ENCODE data around the gene EMILIN3.

The EMILIN3 gene

GRCh38 chr20:41347523-41348429 is 18.8 kb downstream of the EMILIN3 start:
- no peak for DNase-seq (ENCODE audit: low read depth in 2 of 2)

- no peak for DNase-seq (ENCODE audit: low read depth in 2 of 2)
These were observed 20.9 kb downstream of the EMILIN3 start for GRCh38 chr20:41345729-41346067.

- no peak for DNase-seq (ENCODE audit: low read depth in 2 of 2)
These were observed 21.5 kb downstream of the EMILIN3 start for GRCh38 chr20:41344938-41345728.

- no peak for DNase-seq (ENCODE audit: low read depth in 2 of 2)
These were observed 22.1 kb downstream of the EMILIN3 start for GRCh38 chr20:41344477-41344876.

GRCh38 chr20:41342474-41343464 is 23.8 kb downstream of the EMILIN3 start:
- DNase-seq (ENCODE audit: low read depth in 2 of 2) = no peak

GRCh38 chr20:41340327-41341055 is 26.1 kb downstream of the EMILIN3 start, which contains the start of gene LPIN3:
LPIN3 (plus strand) TSS chr20:41340821; CDS start chr20:41345804, 4,983 bp downstream.
- DNase-seq (ENCODE audit: low read depth in 2 of 2) = peak in 1 of 2 donors; percentile 17

GRCh38 chr20:41339957-41340326 is 26.7 kb downstream of the EMILIN3 start:
- DNase-seq (ENCODE audit: low read depth in 2 of 2) = peak; percentile 60 to 66

GRCh38 chr20:41336711-41337492 is 29.7 kb downstream of the EMILIN3 start:
- DNase-seq (ENCODE audit: low read depth in 2 of 2) = no peak

- no peak for DNase-seq (ENCODE audit: low read depth in 2 of 2)
These were observed 31.0 kb downstream of the EMILIN3 start for GRCh38 chr20:41335591-41335990.

- no peak for DNase-seq (ENCODE audit: low read depth in 2 of 2)
These were observed 31.9 kb downstream of the EMILIN3 start for GRCh38 chr20:41334443-41335421.

- DNase-seq (ENCODE audit: low read depth in 2 of 2) = no peak
These were observed 32.6 kb downstream of the EMILIN3 start for GRCh38 chr20:41334036-41334435.

GRCh38 chr20:41331731-41332130 is 34.9 kb downstream of the EMILIN3 start:
- DNase-seq (ENCODE audit: low read depth in 2 of 2) = no peak

GRCh38 chr20:41330941-41331340 is 35.7 kb downstream of the EMILIN3 start:
- no peak for DNase-seq (ENCODE audit: low read depth in 2 of 2)

- no peak for DNase-seq (ENCODE audit: low read depth in 2 of 2)
These were observed 36.3 kb downstream of the EMILIN3 start for GRCh38 chr20:41330343-41330720.

GRCh38 chr20:41329435-41330342 is 36.9 kb downstream of the EMILIN3 start:
- peak; percentile 61 to 68 for DNase-seq (ENCODE audit: low read depth in 2 of 2)

- no peak for DNase-seq (ENCODE audit: low read depth in 2 of 2)
These were observed 39.4 kb downstream of the EMILIN3 start for GRCh38 chr20:41327178-41327577.

GRCh38 chr20:41320976-41321375 is 45.6 kb downstream of the EMILIN3 start:
- no peak for DNase-seq (ENCODE audit: low read depth in 2 of 2)

- DNase-seq (ENCODE audit: low read depth in 2 of 2) = no peak
These were observed 46.2 kb downstream of the EMILIN3 start for GRCh38 chr20:41320441-41320840.

Data from stimulated activated CD8-positive, alpha-beta memory T cell treated with anti-CD3 and anti-CD28 coated beads, Interleukin-7, amount 100 ng/mL, for 4 hours (primary cell).